Fibroblast of lung (primary cell): Measurements from ENCODE around the gene NUDT6. TPM values are rescaled to one million over a fixed set of nuclear protein-coding genes. Genes with fewer than 3 reads are reported as not detected.

Experiments used
- DNase-seq, 2 donors: peaks; one replicate each; pipeline versions ENCODE4 v3.0.0 to v3.0.0-alpha.2; 2010; ENCODE audit warnings: low read depth in 2 of 2
- H2AFZ ChIP-seq: 2 replicates; pipeline ENCODE4 v1.5.1; 2012; ENCODE audit warnings: low read length, control low read depth, inconsistent platforms
- H3K27ac ChIP-seq: 2 replicates; pipeline ENCODE4 v1.5.1; 2011; ENCODE audit warnings: low read length, control low read depth; ENCODE audit not compliant: insufficient read depth
- H3K27me3 ChIP-seq: 2 replicates; pipeline ENCODE4 v1.5.1; 2011; ENCODE audit warnings: mild to moderate bottlenecking, low read length; ENCODE audit not compliant: control insufficient read depth, insufficient read depth
- H3K36me3 ChIP-seq: 2 replicates; pipeline ENCODE4 v1.5.1; 2011; ENCODE audit warnings: low read length; ENCODE audit not compliant: control insufficient read depth, insufficient read depth
- H3K4me1 ChIP-seq: 2 replicates; pipeline ENCODE4 v1.5.1; 2011; ENCODE audit warnings: low read length; ENCODE audit not compliant: control insufficient read depth, insufficient read depth; ENCODE audit errors: extremely low read depth
- H3K4me2 ChIP-seq: 2 replicates; pipeline ENCODE4 v1.5.1; 2011; ENCODE audit warnings: low read length, control low read depth; ENCODE audit not compliant: insufficient read depth; ENCODE audit errors: extremely low read depth
- H3K4me3 ChIP-seq, 4 experiments: fragments of 200-600 bp in 1 of 4; sonication (generic) in 1 of 4; replicated peaks in 1 of 4; 2 replicates each; pipeline ENCODE4 v1.5.1; 2011 to 2016; ENCODE audit warnings: low read length in 4 of 4, low read depth in 3 of 4, mild to moderate bottlenecking in 3 of 4, control low read depth in 2 of 4, inconsistent platforms in 1 of 4, mixed read lengths in 1 of 4; ENCODE audit not compliant: insufficient read depth in 1 of 4; ENCODE audit errors: control extremely low read depth in 1 of 4
- H3K79me2 ChIP-seq: 2 replicates; pipeline ENCODE4 v1.5.1; 2012; ENCODE audit warnings: mild to moderate bottlenecking, low read length, inconsistent platforms; ENCODE audit not compliant: control insufficient read depth, insufficient read depth
- H3K9ac ChIP-seq: 2 replicates; pipeline ENCODE4 v1.5.1; 2011; ENCODE audit warnings: mild to moderate bottlenecking, low read length, control low read depth; ENCODE audit not compliant: insufficient read depth
- H3K9me3 ChIP-seq: 2 replicates; pipeline ENCODE4 v1.5.1; 2012; ENCODE audit warnings: low read depth, low read length; ENCODE audit not compliant: control insufficient read depth, insufficient read depth
- H4K20me1 ChIP-seq: 2 replicates; pipeline ENCODE4 v1.5.1; 2011; ENCODE audit warnings: low read length; ENCODE audit not compliant: control insufficient read depth, insufficient read depth; ENCODE audit errors: extremely low read depth
- EZH2 ChIP-seq: IDR thresholded peaks from 2 replicates; pipeline ENCODE4 v1.5.1; 2012; ENCODE audit warnings: low read length, control low read depth, mild to moderate bottlenecking; ENCODE audit errors: missing control alignments
- polyA plus RNA-seq, 2 donors: library from polyadenylated mRNA; depleted of rRNA in 1 of 2; stranded (reverse) in 1 of 2; unstranded in 1 of 2; fragments of >200 nt; gene quantifications; 2 replicates each; pipeline ENCODE4 v1.2.1, GENCODE V29; 2011 to 2012; ENCODE audit warnings: missing spikeins in 1 of 2
- total RNA-seq: library from RNA; depleted of rRNA; stranded (reverse); fragments of >200 nt; gene quantifications from 2 replicates; pipeline ENCODE4 v1.2.1, GENCODE V29; 2014
- TF ChIP-seq, protein P1 (sequence below), 2 donors: IDR thresholded peaks in 1 of 2; conservative IDR thresholded peaks in 1 of 2; 1 replicate in 1 of 2; 2 replicates in 1 of 2; pipeline ENCODE4 v1.5.1; 2011 to 2012; ENCODE audit warnings: low read length in 2 of 2, control low read depth in 1 of 2, inconsistent platforms in 1 of 2, low read depth in 1 of 2, mild to moderate bottlenecking in 1 of 2

Gene NUDT6
- total and polyA plus RNA-seq, 2 donors (not counting 1 experiment from before 2014, with no cell fraction given), result 5.0 to 8.6 TPM

- H2AFZ ChIP-seq, result no peak overlapping the region
- no peaks in the 10 kb centered on the region for H3K4me1 ChIP-seq
- H3K9me3 ChIP-seq, result no peaks in the 10 kb centered on the region
- H3K9ac ChIP-seq, result no peak overlapping the region
- no peak overlapping the region for H3K4me3 ChIP-seq
- no peak overlapping the region for H3K27ac ChIP-seq
- peak in 1 of 2 donors; percentile 73 for DNase-seq
- no peak overlapping the region for H3K4me2 ChIP-seq
- H3K27me3 ChIP-seq, result no peaks in the 10 kb centered on the region
- H3K36me3 ChIP-seq, result peaks cover 2% of the 10 kb centered on the region
- peaks cover 92% of the 10 kb centered on the region for H3K79me2 ChIP-seq
- TF ChIP-seq, protein P1, sequence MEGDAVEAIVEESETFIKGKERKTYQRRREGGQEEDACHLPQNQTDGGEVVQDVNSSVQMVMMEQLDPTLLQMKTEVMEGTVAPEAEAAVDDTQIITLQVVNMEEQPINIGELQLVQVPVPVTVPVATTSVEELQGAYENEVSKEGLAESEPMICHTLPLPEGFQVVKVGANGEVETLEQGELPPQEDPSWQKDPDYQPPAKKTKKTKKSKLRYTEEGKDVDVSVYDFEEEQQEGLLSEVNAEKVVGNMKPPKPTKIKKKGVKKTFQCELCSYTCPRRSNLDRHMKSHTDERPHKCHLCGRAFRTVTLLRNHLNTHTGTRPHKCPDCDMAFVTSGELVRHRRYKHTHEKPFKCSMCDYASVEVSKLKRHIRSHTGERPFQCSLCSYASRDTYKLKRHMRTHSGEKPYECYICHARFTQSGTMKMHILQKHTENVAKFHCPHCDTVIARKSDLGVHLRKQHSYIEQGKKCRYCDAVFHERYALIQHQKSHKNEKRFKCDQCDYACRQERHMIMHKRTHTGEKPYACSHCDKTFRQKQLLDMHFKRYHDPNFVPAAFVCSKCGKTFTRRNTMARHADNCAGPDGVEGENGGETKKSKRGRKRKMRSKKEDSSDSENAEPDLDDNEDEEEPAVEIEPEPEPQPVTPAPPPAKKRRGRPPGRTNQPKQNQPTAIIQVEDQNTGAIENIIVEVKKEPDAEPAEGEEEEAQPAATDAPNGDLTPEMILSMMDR (conservative IDR thresholded peaks at IDR 0.05 in 1 of 2, IDR thresholded peaks at IDR 0.05 in 1 of 2; ENCODE audit: low read depth in 1 of 2, low read length in 2 of 2), result no peak
- no peak for TF ChIP-seq EZH2
- no peaks in the 10 kb centered on the region for H4K20me1 ChIP-seq
These were observed 57.0 kb downstream of the NUDT6 start for GRCh38 chr4:122865425-122865824.

DNA sequence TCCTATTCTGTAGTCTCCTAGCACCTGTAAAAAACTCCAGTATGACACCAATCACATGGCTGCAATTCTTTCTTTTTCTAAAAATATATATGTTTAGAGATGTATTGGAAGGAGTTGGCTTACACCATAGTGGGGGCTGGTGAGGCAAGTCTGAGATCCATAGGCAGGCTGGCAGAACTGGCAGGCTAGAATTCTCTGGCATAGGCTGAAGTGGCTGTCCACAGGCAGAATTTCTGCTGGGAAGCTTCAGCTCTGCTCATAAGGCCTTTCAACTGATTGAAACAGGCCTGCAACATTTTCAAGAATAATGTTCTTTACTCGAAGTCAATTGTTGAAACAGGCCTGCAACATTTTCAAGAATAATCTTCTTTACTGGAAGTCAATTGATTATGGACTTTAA is 58.8 kb downstream of the NUDT6 start:
- no peaks in the 10 kb centered on the region for H3K9me3 ChIP-seq
- H3K36me3 ChIP-seq, result peaks cover 2% of the 10 kb centered on the region
- no peaks in the 10 kb centered on the region for H3K4me1 ChIP-seq
- H3K9ac ChIP-seq, result no peak overlapping the region
- H3K79me2 ChIP-seq, result peaks cover 94% of the 10 kb centered on the region
- H4K20me1 ChIP-seq, result no peaks in the 10 kb centered on the region
- no peak overlapping the region for H2AFZ ChIP-seq
- DNase-seq, result no peak
- H3K4me2 ChIP-seq, result no peak overlapping the region
- no peak overlapping the region for H3K4me3 ChIP-seq
- H3K27ac ChIP-seq, result no peak overlapping the region
- TF ChIP-seq, protein P1 (conservative IDR thresholded peaks at IDR 0.05 in 1 of 2, IDR thresholded peaks at IDR 0.05 in 1 of 2; ENCODE audit: low read depth in 1 of 2, low read length in 2 of 2), result no peak
- TF ChIP-seq EZH2, result no peak
- H3K27me3 ChIP-seq, result no peaks in the 10 kb centered on the region

DNA sequence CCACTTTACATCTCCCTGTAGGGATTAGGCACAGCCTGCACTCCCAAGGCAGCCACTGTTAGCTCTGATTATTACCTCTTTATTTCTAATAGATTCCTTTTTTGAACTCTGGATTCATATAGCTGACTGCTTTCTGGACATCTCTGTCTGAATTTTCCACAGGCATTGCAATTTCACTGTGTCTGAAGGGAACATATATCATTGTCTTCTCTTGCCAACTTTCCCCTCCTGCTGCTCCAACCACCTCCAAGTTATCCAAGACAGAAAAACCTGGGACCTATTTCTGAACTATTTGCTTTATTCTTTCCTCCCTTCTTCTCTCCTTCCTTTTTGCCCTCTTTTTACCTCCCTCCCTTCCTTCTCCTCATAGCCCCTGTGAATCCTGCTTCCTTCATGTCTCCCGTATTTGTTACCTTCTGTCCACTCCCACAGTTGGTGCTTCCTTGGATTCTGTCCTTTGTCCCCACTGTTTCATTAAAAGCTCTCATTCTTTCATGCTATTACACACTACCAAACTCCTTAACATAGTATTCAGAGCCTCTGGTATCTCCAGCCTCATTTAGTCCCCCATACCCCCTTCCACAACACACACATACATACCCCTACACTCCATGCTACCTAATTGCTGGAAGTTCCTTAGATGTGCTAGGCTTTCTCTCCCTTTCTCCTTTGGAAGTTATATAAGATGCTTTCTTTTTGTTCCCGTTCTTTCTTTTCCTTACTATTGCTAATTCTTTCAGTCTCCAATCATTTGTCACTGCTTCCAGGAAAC is 61.0 kb downstream of the NUDT6 start:
- Histone ChIP-seq H3K9me3 (no peaks in the 10 kb centered on the region), H3K4me2 (no peak overlapping the region), H3K27ac (no peak overlapping the region), H3K9ac (no peak overlapping the region), H4K20me1 (no peaks in the 10 kb centered on the region), H3K27me3 (no peaks in the 10 kb centered on the region), H3K4me1 (no peaks in the 10 kb centered on the region), H2AFZ (no peak overlapping the region), H3K79me2 (peaks cover 91% of the 10 kb centered on the region), H3K36me3 (no peaks in the 10 kb centered on the region), H3K4me3 (no peak overlapping the region)
- no peak for DNase-seq
- TF ChIP-seq EZH2, result no peak
- TF ChIP-seq, protein P1 (conservative IDR thresholded peaks at IDR 0.05 in 1 of 2, IDR thresholded peaks at IDR 0.05 in 1 of 2; ENCODE audit: low read depth in 1 of 2, low read length in 2 of 2), result no peak
